Endodermal cell (in vitro differentiated cells): Measurements from ENCODE around the gene MAGI3. TPM values are rescaled to one million over a fixed set of nuclear protein-coding genes. Genes with fewer than 3 reads are reported as not detected.

Experiments used
- DNase-seq: peaks from one replicate; pipeline ENCODE4 v3.0.0-alpha.2; 2017
- H3K27ac ChIP-seq: 2 replicates; pipeline ENCODE4 v1.5.1; 2013; ENCODE audit warnings: mild to moderate bottlenecking, low read depth, low read length, moderate library complexity
- H3K27me3 ChIP-seq: 2 replicates; pipeline ENCODE4 v1.6.1; 2013; ENCODE audit warnings: mild to moderate bottlenecking, low read length, moderate library complexity; ENCODE audit not compliant: insufficient read depth, control insufficient read depth, poor library complexity, severe bottlenecking
- H3K36me3 ChIP-seq: 2 replicates; pipeline ENCODE4 v1.7.0; 2013; ENCODE audit warnings: mild to moderate bottlenecking, low read length, moderate library complexity; ENCODE audit not compliant: control insufficient read depth, insufficient read depth
- H3K4me1 ChIP-seq: one replicate; pipeline ENCODE4 v1.7.0; 2013; ENCODE audit warnings: low read length; ENCODE audit not compliant: control insufficient read depth, insufficient read depth
- H3K4me3 ChIP-seq: 2 replicates; pipeline ENCODE4 v1.5.1; 2013; ENCODE audit warnings: mild to moderate bottlenecking, low read length, moderate library complexity
- H3K9ac ChIP-seq: 2 replicates; pipeline ENCODE4 v1.6.1; 2013; ENCODE audit warnings: mild to moderate bottlenecking, low read length, moderate library complexity; ENCODE audit not compliant: poor library complexity, severe bottlenecking; ENCODE audit errors: extremely low read depth
- H3K9me3 ChIP-seq: 2 replicates; pipeline ENCODE4 v1.6.1; 2013; ENCODE audit warnings: mild to moderate bottlenecking, low read length, moderate library complexity; ENCODE audit not compliant: control insufficient read depth
- H3K27ac Mint-ChIP-seq: 2 replicates; pipeline ENCODE4 v1.8.0; 2020; ENCODE audit warnings: mixed read lengths
- H3K27me3 Mint-ChIP-seq: 2 replicates; pipeline ENCODE4 v1.8.0; 2021; ENCODE audit warnings: mild to moderate bottlenecking, mixed read lengths; ENCODE audit not compliant: insufficient read depth
- H3K36me3 Mint-ChIP-seq: 2 replicates; pipeline ENCODE4 v1.8.0; 2020; ENCODE audit warnings: low read depth, mixed read lengths
- H3K4me1 Mint-ChIP-seq: 2 replicates; pipeline ENCODE4 v1.8.0; 2020; ENCODE audit warnings: mixed read lengths
- H3K4me3 Mint-ChIP-seq: 2 replicates; pipeline ENCODE4 v1.8.0; 2020; ENCODE audit warnings: mild to moderate bottlenecking, moderate library complexity, mixed read lengths
- H3K9me3 Mint-ChIP-seq: 2 replicates; pipeline ENCODE4 v1.8.0; 2020; ENCODE audit warnings: mild to moderate bottlenecking, mixed read lengths
- WGBS, 2 experiments: methylation state at CpG; one replicate each; pipeline versions ENCODE4 v1.1.5 to v1.1.7; 2013; ENCODE audit warnings: missing lambda C conversion rate in 2 of 2, mixed read lengths in 1 of 2; ENCODE audit not compliant: insufficient coverage in 1 of 2, insufficient read length in 1 of 2; 5-methylcytosine and 5-hydroxymethylcytosine counted together
- total RNA-seq, 2 donors: library from RNA; stranded (reverse); fragmentation: NEBNext Ultra II Directional in 1 of 2; extraction: Animal tissue kit (Norgen Biotek cat#: 25700) in 1 of 2; gene quantifications; 2 replicates in 1 of 2; 3 replicates in 1 of 2; pipeline ENCODE4 v1.2.1, GENCODE V29; 2021
- TF ChIP-seq, protein P1 (sequence below): fragments of 200-600 bp; sonication (generic); conservative IDR thresholded peaks from 2 replicates; pipeline ENCODE4 v1.5.0; 2021; ENCODE audit warnings: antibody characterized with exemption, mild to moderate bottlenecking

Gene MAGI3
- total RNA-seq, 2 donors from 2014 or later: 27.1 to 27.4 TPM

- no peak overlapping the region for H3K4me3 Mint-ChIP-seq
- WGBS, 2 experiments: 83% methylated on average over 1 of the region's 1 CpG; no CpG with 5 or more reads in 1 of the 2 experiments
- peaks cover 49% of the 10 kb centered on the region for H3K36me3 Mint-ChIP-seq
- no peak overlapping the region for H3K9ac ChIP-seq
- peaks cover 41% of the 10 kb centered on the region for H3K36me3 ChIP-seq
- TF ChIP-seq, protein P1, sequence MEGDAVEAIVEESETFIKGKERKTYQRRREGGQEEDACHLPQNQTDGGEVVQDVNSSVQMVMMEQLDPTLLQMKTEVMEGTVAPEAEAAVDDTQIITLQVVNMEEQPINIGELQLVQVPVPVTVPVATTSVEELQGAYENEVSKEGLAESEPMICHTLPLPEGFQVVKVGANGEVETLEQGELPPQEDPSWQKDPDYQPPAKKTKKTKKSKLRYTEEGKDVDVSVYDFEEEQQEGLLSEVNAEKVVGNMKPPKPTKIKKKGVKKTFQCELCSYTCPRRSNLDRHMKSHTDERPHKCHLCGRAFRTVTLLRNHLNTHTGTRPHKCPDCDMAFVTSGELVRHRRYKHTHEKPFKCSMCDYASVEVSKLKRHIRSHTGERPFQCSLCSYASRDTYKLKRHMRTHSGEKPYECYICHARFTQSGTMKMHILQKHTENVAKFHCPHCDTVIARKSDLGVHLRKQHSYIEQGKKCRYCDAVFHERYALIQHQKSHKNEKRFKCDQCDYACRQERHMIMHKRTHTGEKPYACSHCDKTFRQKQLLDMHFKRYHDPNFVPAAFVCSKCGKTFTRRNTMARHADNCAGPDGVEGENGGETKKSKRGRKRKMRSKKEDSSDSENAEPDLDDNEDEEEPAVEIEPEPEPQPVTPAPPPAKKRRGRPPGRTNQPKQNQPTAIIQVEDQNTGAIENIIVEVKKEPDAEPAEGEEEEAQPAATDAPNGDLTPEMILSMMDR: no peak
- H3K4me3 ChIP-seq: no peak overlapping the region
- no peak overlapping the region for H3K27ac Mint-ChIP-seq
- no peak overlapping the region for H3K27ac ChIP-seq
- H3K27me3 ChIP-seq: no peaks in the 10 kb centered on the region
- H3K9me3 Mint-ChIP-seq: peaks cover 26% of the 10 kb centered on the region
- no peaks in the 10 kb centered on the region for H3K4me1 ChIP-seq
- no peak for DNase-seq
- H3K9me3 ChIP-seq: peaks cover 39% of the 10 kb centered on the region
- H3K27me3 Mint-ChIP-seq: no peaks in the 10 kb centered on the region
- no peaks in the 10 kb centered on the region for H3K4me1 Mint-ChIP-seq
Observed at GRCh38 chr1:113628997-113629396, 238.7 kb downstream of the MAGI3 start.

DNA sequence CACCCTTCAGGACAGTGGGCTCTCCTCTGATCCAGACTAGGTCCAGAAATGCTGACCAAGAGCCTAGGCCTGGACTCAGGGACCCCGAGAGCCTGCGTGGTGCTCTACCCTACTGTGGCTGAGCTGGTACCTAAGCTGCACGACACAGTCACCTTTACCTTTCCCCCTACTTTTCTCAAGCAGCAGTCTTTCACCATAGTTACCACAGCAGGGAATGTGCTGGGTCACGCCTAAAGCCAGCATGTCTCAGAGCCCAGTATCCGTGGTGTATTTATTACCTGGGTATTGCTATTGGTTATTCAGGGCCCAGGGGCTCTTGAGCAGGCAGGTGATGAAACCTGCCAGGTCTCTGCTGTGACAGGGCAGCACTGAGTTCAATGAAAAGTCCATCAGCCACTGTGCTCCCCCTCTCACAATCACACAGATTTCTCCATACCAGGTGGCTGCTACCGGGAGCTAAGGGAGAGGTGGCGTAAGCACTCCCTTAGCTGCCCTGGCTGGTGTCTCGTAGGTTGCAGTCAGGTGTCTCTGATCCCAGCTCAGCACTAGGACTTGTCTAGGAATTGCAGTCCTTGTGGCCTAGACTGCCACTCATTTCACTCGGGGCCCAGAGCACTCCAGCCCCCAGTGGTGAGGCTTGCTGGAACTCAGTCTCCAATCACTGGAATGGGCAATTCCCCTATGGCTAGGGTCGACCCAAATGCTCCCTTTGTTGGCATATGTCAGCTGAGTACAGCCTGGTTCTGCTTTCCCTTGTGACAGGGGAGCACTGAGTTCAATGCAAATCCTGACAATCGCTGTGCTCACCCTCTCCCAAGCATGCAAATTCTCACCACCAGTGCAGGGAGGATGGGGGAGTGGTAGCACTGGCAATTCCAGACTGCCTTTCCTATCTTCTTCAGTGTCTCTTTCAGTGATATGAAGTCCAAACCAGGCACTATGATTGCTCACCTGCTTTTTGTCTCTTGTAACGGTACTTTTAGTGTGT is 240.3 kb downstream of the MAGI3 start:
- Mint-ChIP-seq H3K4me1 (no peaks in the 10 kb centered on the region), H3K9me3 (peaks cover 26% of the 10 kb centered on the region), H3K4me3 (no peak overlapping the region), H3K27ac (peak overlapping the region; percentile 26), H3K36me3 (peaks cover 35% of the 10 kb centered on the region), H3K27me3 (no peaks in the 10 kb centered on the region)
- Histone ChIP-seq H3K36me3 (peaks cover 25% of the 10 kb centered on the region), H3K27me3 (no peaks in the 10 kb centered on the region), H3K27ac (no peak overlapping the region), H3K9ac (no peak overlapping the region), H3K4me3 (no peak overlapping the region), H3K4me1 (no peaks in the 10 kb centered on the region), H3K9me3 (peaks cover 33% of the 10 kb centered on the region)
- TF ChIP-seq, protein P1: no peak
- DNase-seq: peak; percentile 47
- WGBS, 2 experiments: 82 to 90% methylated on average over 9 to 12 of the region's 12 CpGs

DNA sequence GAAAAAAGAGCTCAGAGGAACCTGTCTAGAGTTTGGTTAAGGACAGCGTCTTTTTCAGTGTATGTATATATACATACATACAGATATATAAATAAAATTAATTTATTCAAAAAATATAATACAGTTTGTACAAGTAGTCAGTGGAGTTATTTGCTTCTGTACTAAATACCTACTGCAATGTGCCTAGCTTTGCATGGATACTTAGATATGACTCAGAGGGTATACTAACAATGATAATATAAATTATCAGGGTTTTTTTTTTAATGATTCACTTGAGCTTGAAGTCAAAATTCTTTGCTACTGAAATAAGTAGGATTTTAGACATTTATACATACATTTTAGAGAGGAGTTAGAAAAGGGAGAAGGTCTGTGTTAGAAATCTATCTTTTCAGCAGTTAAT is 251.1 kb downstream of the MAGI3 start:
- Mint-ChIP-seq H3K4me1 (no peaks in the 10 kb centered on the region), H3K4me3 (no peak overlapping the region), H3K36me3 (peaks cover 39% of the 10 kb centered on the region), H3K27ac (no peak overlapping the region), H3K9me3 (peaks cover 25% of the 10 kb centered on the region), H3K27me3 (no peaks in the 10 kb centered on the region)
- Histone ChIP-seq H3K27ac (no peak overlapping the region), H3K36me3 (peaks cover 50% of the 10 kb centered on the region), H3K9ac (no peak overlapping the region), H3K4me1 (no peaks in the 10 kb centered on the region), H3K4me3 (no peak overlapping the region), H3K9me3 (peaks cover 15% of the 10 kb centered on the region), H3K27me3 (no peaks in the 10 kb centered on the region)
- TF ChIP-seq, protein P1: no peak
- no peak for DNase-seq
- WGBS, 2 experiments: no CpG with 5 or more reads among the region's 1 CpG
